A673 (cell line): ENCODE data around the gene TEX9. TPM values are rescaled to one million over a fixed set of nuclear protein-coding genes. Genes with fewer than 3 reads are reported as not detected.
"Not testable (repeated sequence)": the region's sequence is repeated elsewhere in the genome, so short reads cannot be mapped to it uniquely, and the experiment has no call there.

Source experiments
- BruUV-seq: library from RNA; stranded (reverse); fragments of 400-500 nt; replicated peaks from 2 replicates; lab custom pipeline; 2021; lab: Mats Ljungman, UMichigan
- CTCF ChIA-PET: fragments of 300-600 bp; sonication (Branson Sonifier 250); formaldehyde crosslinking; loops from one replicate; lab custom pipeline; 2022; ENCODE audit warnings: antibody characterized with exemption; lab: Charles Lee
- POLR2A ChIA-PET: fragments of 300-600 bp; sonication (Branson Sonifier 250); formaldehyde crosslinking; loops from one replicate; lab custom pipeline; 2022; ENCODE audit warnings: antibody characterized with exemption; ENCODE audit not compliant: low non-redundant PET; lab: Charles Lee
- DNase-seq: peaks from one replicate; pipeline ENCODE4 v3.0.0-alpha.2; 2015; ENCODE audit warnings: low spot score
- H3K27ac ChIP-seq: fragments of 200-600 bp; sonication (generic); 2 replicates; pipeline ENCODE4 v1.5.1; 2016; ENCODE audit warnings: mixed run types, low read depth, mild to moderate bottlenecking, mixed read lengths, antibody characterized with exemption, low read length; ENCODE audit not compliant: poor library complexity, severe bottlenecking
- H3K27me3 ChIP-seq: fragments of 200-600 bp; sonication (generic); replicated peaks from 2 replicates; pipeline ENCODE4 v1.6.1; 2017; ENCODE audit warnings: mixed run types, low read depth, mild to moderate bottlenecking, mixed read lengths, antibody characterized with exemption, low read length; ENCODE audit not compliant: insufficient read depth, poor library complexity
- H3K36me3 ChIP-seq: fragments of 200-600 bp; sonication (generic); 2 replicates; pipeline ENCODE4 v1.6.1; 2016; ENCODE audit warnings: mixed run types, mild to moderate bottlenecking, mixed read lengths, antibody characterized with exemption, low read length; ENCODE audit not compliant: insufficient read depth, poor library complexity, severe bottlenecking
- H3K4me1 ChIP-seq: fragments of 200-600 bp; sonication (generic); 2 replicates; pipeline ENCODE4 v1.6.1; 2017; ENCODE audit warnings: mixed run types, mild to moderate bottlenecking, mixed read lengths, antibody characterized with exemption, low read length; ENCODE audit not compliant: insufficient read depth, poor library complexity, severe bottlenecking
- H3K4me3 ChIP-seq: fragments of 200-600 bp; sonication (generic); 2 replicates; pipeline ENCODE4 v1.5.1; 2016; ENCODE audit warnings: low read depth, mixed run types, mild to moderate bottlenecking, mixed read lengths, low read length; ENCODE audit not compliant: poor library complexity, severe bottlenecking
- H3K9me3 ChIP-seq: fragments of 200-600 bp; sonication (generic); 2 replicates; pipeline ENCODE4 v1.6.1; 2016; ENCODE audit warnings: mixed run types, low read depth, mild to moderate bottlenecking, mixed read lengths, antibody characterized with exemption, low read length; ENCODE audit not compliant: poor library complexity, severe bottlenecking
- CTCF ChIP-seq: fragments of 300-800, 200-600 bp; sonication (generic); conservative IDR thresholded peaks from 2 replicates; pipeline ENCODE4 v1.5.1; 2017; ENCODE audit warnings: low read depth, mild to moderate bottlenecking, antibody characterized with exemption, low read length, moderate library complexity, mixed read lengths
- EZH2 ChIP-seq: fragments of 200-600 bp; sonication (generic); IDR thresholded peaks from 2 replicates; pipeline ENCODE4 v1.6.1; 2017; ENCODE audit warnings: borderline replicate concordance, low read depth, mild to moderate bottlenecking, mixed read lengths, antibody characterized with exemption, low read length; ENCODE audit not compliant: poor library complexity, severe bottlenecking
- intact Hi-C: fragments of 100-400 bp; cut with micrococcal nuclease; formaldehyde crosslinking; loops from one replicate; pipeline ENCODE4 v1.10.0; 2022; ENCODE audit not compliant: unreplicated experiment
- total RNA-seq: library from RNA; stranded (reverse); gene quantifications from 2 replicates; pipeline ENCODE4 v1.2.3, GENCODE V29; 2021

The TEX9 gene
- total RNA-seq, 1 experiment from 2014 or later: 18.0 TPM

- Histone ChIP-seq H3K4me3 (no peak overlapping the region), H3K27ac (no peak overlapping the region), H3K36me3 (no peaks in the 10 kb centered on the region), H3K9me3 (no peaks in the 10 kb centered on the region), H3K4me1 (peaks cover 11% of the 10 kb centered on the region), H3K27me3 (no peaks in the 10 kb centered on the region)
- intact Hi-C loops: loop anchor here (10.0 kb wide), 1 partner anchor 124 kb away; the partner anchor contains the start of gene RFX7
- BruUV-seq: no TSS peak
- CTCF ChIA-PET: no interaction called here
- TF ChIP-seq CTCF (no peak), EZH2 (no peak)
- no peak for DNase-seq
- POLR2A ChIA-PET: no interaction called here
Observed at GRCh38 chr15:56369234-56369633, 4.0 kb downstream of the TEX9 start.

- no peak for TF ChIP-seq EZH2
- TF ChIP-seq CTCF: no peak
- POLR2A ChIA-PET: no interaction called here
- Histone ChIP-seq H3K27me3 (no peaks in the 10 kb centered on the region), H3K27ac (no peak overlapping the region), H3K9me3 (no peaks in the 10 kb centered on the region), H3K36me3 (no peaks in the 10 kb centered on the region), H3K4me1 (peaks cover 6% of the 10 kb centered on the region), H3K4me3 (no peak overlapping the region)
- no peak for DNase-seq
- intact Hi-C loops: no loop called here
- CTCF ChIA-PET: no interaction called here
- BruUV-seq: no TSS peak
Observed at GRCh38 chr15:56371495-56372147, 6.4 kb downstream of the TEX9 start.

GRCh38 chr15:56374693-56375092 is 9.5 kb downstream of the TEX9 start:
- H3K36me3 ChIP-seq, H3K9me3 ChIP-seq, intact Hi-C loops, BruUV-seq, POLR2A ChIA-PET, H3K27ac ChIP-seq, DNase-seq, H3K4me1 ChIP-seq, CTCF ChIA-PET, H3K4me3 ChIP-seq, H3K27me3 ChIP-seq: not testable (repeated sequence)

- H3K4me3 ChIP-seq, POLR2A ChIA-PET, H3K36me3 ChIP-seq, CTCF ChIA-PET, H3K9me3 ChIP-seq, H3K27ac ChIP-seq, DNase-seq, H3K27me3 ChIP-seq, intact Hi-C loops, BruUV-seq, H3K4me1 ChIP-seq: not testable (repeated sequence)
Observed at GRCh38 chr15:56377822-56378221, 12.6 kb downstream of the TEX9 start.
